Measurements from ENCODE around the gene CSDE1.
A peak's percentile ranks its signal among the peaks of the same experiment; 100 is the strongest.
"Not testable (repeated sequence)": the region's sequence is repeated elsewhere in the genome, so short reads cannot be mapped to it uniquely, and the experiment has no call there.

CSDE1 gene

DNA sequence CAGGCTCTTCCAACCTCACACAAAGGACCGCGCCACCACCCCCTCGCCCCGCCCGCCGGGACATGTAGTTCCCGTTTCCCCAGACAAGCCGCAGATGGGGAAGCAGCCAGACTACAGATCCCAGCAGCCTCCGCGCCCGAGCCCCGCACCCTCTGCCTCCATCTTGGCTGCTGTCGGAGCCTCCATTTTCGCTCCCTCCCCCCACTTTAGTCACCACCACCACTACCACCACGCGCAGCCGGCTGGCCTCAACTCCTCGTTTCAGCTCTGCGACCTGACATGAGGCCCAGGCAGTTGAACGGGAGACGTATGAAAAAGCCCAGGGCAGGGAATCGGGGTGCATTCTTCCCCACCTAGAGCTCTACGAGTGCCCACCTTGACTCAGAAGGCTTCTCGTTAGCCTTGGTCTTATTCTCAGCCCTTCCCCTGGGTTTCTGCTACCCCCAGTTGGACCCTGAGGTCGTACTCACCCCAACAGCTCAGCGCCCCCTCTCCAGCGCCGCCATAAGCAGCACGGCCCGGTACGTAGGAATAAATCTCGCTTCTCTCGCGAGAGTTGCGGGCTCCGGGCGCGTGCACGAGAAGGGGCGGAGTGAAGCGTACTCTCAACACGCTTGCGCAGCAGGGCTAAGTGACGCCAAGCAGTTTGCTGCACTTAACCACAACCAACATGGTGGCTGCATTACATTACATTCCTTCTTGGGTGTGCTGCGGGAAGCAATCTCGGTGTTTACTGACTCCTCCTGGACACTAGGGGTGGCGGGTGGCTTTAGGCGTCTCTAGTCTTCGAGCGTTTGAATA is at the start of gene CSDE1:
Gene CSDE1 (minus strand): TSS at position 530 of the 801 bp plus-strand sequence. CDS start 18,094 bp downstream, outside the sequence.
- H3K27me3 Mint-ChIP-seq: no peaks in the 10 kb centered on the region
- H3K9me3 Mint-ChIP-seq (ENCODE audit: low read depth): peaks cover 4% of the 10 kb centered on the region
- peak within 1 kb of the TSS; percentile 100 for H3K27ac Mint-ChIP-seq
- peak within 1 kb of the TSS; percentile 97 for H3K4me3 Mint-ChIP-seq
- peaks cover 49% of the 10 kb centered on the region for H3K4me1 Mint-ChIP-seq (ENCODE audit: low read depth)
- peaks cover 15% of the 10 kb centered on the region for H3K36me3 Mint-ChIP-seq

DNA sequence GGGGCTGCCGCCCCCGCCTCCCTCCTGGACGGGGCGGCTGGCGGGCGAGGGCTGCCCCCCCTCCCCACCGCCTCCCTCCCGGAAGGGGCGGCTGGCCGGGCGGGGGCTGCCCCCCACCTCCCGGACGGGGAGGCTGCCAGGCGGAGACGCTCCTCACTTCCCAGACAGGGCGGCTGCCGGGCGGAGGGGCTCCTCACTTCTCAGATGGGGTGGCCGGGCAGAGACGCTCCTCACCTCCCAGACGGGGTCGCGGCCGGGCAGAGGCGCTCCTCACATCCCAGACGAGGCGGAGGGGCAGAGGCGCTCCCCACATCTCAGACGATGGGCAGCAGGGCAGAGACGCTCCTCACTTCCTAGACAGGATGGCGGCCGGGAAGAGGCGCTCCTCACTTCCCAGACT is 46.7 kb upstream of the CSDE1 start:
- not testable (repeated sequence) for H3K27me3 Mint-ChIP-seq, H3K36me3 Mint-ChIP-seq, H3K4me3 Mint-ChIP-seq

DNA sequence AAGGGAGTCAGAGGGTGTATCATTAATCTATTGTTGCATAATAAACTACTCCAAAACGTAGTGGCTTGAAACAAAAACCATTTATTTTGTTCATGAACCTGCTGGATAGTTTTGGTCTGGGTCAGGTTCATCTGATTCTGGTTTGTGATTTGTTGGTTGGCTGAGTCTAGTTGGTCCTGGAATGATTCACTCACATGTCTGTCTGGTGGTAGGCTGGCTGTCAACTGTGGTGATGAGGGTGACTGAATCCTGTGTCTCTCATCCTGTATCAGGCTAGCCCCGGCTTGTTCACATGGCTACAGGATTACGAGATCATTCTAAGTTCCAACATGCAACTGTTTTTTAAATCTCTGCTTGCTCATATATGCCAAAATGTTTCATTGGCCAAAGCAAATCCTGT is 45.2 kb upstream of the CSDE1 start:
- no peaks in the 10 kb centered on the region for H3K4me1 Mint-ChIP-seq (ENCODE audit: low read depth)
- H3K27me3 Mint-ChIP-seq: peaks cover 13% of the 10 kb centered on the region

More for the DNA sequence above, 46.7 kb upstream of the CSDE1 start:
- H3K27ac Mint-ChIP-seq; H3K4me1 Mint-ChIP-seq (ENCODE audit: low read depth); H3K9me3 Mint-ChIP-seq (ENCODE audit: low read depth): not testable (repeated sequence)

DNA sequence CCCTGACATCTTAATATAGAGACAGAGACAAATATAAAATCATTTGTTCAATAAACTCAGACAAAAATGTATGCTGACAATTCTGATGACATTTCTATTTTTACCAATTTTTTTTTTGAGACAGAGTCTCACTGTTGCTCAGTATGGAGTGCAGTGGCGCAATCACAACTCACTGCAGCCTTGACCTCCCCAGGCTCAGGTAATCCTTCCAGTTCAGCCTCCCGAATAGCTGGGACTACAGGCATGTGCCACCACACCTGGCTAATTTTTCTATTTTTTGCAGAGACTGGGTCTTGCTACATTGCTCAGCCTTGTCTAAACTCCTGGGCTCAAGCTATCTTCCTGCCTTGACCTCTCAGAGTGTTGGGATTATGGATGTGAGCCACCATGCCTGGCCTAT is 36.3 kb upstream of the CSDE1 start:
- H3K9me3 Mint-ChIP-seq (ENCODE audit: low read depth): no peaks in the 10 kb centered on the region
- H3K4me1 Mint-ChIP-seq (ENCODE audit: low read depth): no peaks in the 10 kb centered on the region
- no peak overlapping the region for H3K4me3 Mint-ChIP-seq
- peaks cover 21% of the 10 kb centered on the region for H3K27me3 Mint-ChIP-seq
- no peak overlapping the region for H3K27ac Mint-ChIP-seq
- H3K36me3 Mint-ChIP-seq: peaks cover 2% of the 10 kb centered on the region

More for the DNA sequence above, 45.2 kb upstream of the CSDE1 start:
- Mint-ChIP-seq H3K27ac (no peak overlapping the region), H3K9me3 (ENCODE audit: low read depth) (no peaks in the 10 kb centered on the region), H3K36me3 (no peaks in the 10 kb centered on the region), H3K4me3 (no peak overlapping the region)

DNA sequence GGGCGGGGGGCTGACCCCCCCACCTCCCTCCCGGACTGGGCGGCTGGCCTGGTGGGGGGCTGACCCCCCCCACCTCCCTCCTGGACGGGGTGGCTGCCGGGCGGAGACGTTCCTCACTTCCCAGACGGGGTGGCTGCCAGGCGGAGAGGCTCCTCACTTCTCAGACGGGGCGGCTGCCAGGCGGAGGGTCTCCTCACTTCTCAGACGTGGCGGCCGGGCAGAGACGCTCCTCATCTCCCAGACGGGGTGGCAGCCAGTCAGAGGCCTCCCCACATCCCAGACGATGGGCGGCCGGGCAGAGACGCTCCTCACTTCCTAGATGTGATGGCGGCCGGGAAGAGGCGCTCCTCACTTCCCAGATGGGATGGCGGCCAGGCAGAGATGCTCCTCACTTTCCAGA is 32.8 kb upstream of the CSDE1 start:
- H3K27ac Mint-ChIP-seq; H3K4me1 Mint-ChIP-seq (ENCODE audit: low read depth); H3K4me3 Mint-ChIP-seq; H3K9me3 Mint-ChIP-seq (ENCODE audit: low read depth): not testable (repeated sequence)
- Mint-ChIP-seq H3K36me3 (peaks cover 12% of the 10 kb centered on the region), H3K27me3 (peaks cover 15% of the 10 kb centered on the region)

DNA sequence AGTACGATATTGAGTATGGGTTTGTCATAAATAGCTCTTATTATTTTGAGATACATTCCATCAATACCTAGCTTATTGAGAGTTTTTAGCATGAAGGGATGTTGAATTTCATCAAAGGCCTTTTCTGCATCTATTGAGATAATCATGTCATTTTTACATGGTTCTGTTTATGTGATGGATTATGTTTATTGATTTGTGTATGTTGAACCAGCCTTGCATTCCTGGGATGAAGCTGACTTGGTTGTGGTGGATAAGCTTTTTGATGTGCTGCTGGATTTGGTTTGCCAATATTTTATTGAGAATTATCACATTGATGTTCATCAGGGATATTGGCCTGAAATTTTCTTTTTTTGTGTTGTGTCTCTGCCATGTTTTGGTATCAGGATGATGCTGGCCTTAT is 28.7 kb upstream of the CSDE1 start:
- H3K9me3 Mint-ChIP-seq (ENCODE audit: low read depth); H3K4me3 Mint-ChIP-seq; H3K4me1 Mint-ChIP-seq (ENCODE audit: low read depth); H3K27ac Mint-ChIP-seq; H3K27me3 Mint-ChIP-seq: not testable (repeated sequence)
- peaks cover 12% of the 10 kb centered on the region for H3K36me3 Mint-ChIP-seq

DNA sequence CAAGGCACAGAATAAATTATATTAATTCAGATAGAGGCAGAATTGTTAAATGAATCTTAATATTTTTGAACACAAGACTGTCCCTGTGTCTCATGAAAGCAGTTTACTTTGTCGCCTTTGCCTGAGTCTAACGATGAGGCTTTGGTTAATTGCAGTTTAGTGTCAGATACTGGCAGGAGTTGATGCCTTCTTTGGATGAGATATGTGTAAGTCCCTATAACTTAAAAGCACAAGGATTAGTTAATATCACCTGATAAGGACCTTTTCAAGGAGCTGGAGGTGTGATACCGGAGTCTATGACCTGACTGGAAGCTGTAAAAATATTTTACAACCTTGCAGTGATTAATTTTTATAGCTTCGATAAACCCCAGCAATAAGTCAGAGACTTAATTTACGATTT is 24.7 kb upstream of the CSDE1 start:
- peaks cover 2% of the 10 kb centered on the region for H3K27me3 Mint-ChIP-seq
- peaks cover 27% of the 10 kb centered on the region for H3K4me1 Mint-ChIP-seq (ENCODE audit: low read depth)
- peaks cover 5% of the 10 kb centered on the region for H3K9me3 Mint-ChIP-seq (ENCODE audit: low read depth)
- H3K27ac Mint-ChIP-seq: no peak overlapping the region
- no peak overlapping the region for H3K4me3 Mint-ChIP-seq
- H3K36me3 Mint-ChIP-seq: peaks cover 15% of the 10 kb centered on the region

DNA sequence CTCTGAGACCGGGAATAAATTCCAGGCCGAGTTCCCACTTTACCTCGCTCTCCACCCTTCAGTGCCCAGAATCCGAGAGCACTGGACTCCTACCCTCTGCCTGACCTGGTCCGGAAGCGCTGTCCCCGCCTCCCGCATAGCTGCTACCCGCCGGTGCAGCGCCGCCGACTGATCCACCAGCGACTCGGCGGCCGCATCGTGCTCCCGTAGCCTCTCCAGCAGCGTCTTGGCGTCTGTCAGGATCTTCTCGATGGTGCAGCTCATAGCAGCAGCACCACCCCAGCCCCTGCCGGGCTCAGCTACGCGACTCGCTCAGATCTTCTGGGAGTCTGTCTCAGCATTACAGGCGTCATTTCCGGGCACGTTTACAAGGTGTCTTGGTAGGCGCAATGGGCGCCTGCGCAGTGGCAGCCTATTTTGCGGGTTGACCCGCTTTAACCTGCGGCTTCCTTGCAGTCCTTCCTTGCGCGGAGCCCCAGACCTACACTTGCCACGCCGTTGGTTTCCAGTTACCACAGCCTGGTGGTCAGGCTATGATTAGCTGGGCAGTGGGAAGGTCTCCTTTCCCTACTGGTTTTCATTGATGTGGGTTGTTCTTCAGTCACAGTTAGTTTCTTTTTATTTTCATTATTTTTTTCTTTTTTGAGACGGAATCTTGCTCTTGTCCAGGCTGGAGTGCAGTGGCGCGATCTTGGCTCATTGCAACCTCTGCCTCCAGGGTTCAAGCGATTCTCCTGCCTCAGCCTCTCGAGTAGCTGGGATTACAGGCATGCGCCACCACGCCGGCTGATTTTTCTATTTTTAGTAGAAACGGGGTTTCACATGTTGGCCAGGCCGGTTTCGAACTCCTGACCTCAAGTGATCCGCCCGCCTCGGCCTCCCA is 22.8 kb upstream of the CSDE1 start, which contains the start of gene SIKE1:
Gene SIKE1 (minus strand): TSS at position 342 of the 883 bp plus-strand sequence. CDS start 78 bp downstream, at position 264.
- Mint-ChIP-seq H3K4me1 (ENCODE audit: low read depth) (peaks cover 27% of the 10 kb centered on the region), H3K4me3 (peak within 1 kb of the TSS; percentile 100), H3K27ac (peak within 1 kb of the TSS; percentile 99), H3K9me3 (ENCODE audit: low read depth) (no peaks in the 10 kb centered on the region), H3K36me3 (peaks cover 11% of the 10 kb centered on the region), H3K27me3 (no peaks in the 10 kb centered on the region)

DNA sequence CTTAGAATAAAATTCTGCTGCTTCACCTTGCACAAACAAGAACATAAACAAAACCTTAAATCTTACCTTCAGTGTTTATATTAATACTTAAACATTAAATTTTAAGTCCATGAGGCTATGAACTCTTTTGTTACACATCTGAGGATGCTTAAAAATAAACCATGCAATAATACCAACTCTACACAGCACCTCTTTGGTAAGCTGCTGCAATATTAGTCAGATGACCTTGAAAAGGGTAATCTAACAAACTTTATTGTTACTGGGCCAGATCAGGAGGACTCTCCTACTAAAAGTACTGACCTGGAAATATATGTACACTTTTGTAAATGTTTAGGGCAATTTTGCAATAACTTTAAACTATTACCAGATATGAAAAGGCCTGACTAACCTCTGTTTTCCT is 21.9 kb upstream of the CSDE1 start:
- H3K36me3 Mint-ChIP-seq: peaks cover 11% of the 10 kb centered on the region
- H3K27ac Mint-ChIP-seq: peak overlapping the region; percentile 99
- H3K4me3 Mint-ChIP-seq: peak overlapping the region; percentile 100
- H3K9me3 Mint-ChIP-seq (ENCODE audit: low read depth): no peaks in the 10 kb centered on the region
- H3K27me3 Mint-ChIP-seq: no peaks in the 10 kb centered on the region
- peaks cover 27% of the 10 kb centered on the region for H3K4me1 Mint-ChIP-seq (ENCODE audit: low read depth)

DNA sequence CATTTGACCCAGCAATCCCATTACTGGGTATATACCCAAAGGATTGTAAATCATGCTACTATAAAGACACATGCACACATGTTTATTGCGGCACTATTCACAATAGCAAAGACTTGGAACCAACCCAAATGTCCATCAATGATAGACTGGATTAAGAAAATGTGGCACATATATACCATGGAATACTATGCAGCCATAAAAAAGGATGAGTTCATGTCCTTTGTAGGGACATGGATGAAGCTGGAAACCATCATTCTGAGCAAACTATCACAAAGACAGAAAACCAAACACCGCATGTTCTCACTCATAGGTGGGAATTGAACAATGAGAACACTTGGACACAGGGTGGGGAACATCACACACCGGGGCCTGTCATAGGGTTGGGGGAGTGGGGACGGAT is 18.9 kb upstream of the CSDE1 start:
- H3K36me3 Mint-ChIP-seq: peaks cover 11% of the 10 kb centered on the region
- not testable (repeated sequence) for H3K27me3 Mint-ChIP-seq; H3K9me3 Mint-ChIP-seq (ENCODE audit: low read depth); H3K4me3 Mint-ChIP-seq; H3K27ac Mint-ChIP-seq
- peaks cover 27% of the 10 kb centered on the region for H3K4me1 Mint-ChIP-seq (ENCODE audit: low read depth)

DNA sequence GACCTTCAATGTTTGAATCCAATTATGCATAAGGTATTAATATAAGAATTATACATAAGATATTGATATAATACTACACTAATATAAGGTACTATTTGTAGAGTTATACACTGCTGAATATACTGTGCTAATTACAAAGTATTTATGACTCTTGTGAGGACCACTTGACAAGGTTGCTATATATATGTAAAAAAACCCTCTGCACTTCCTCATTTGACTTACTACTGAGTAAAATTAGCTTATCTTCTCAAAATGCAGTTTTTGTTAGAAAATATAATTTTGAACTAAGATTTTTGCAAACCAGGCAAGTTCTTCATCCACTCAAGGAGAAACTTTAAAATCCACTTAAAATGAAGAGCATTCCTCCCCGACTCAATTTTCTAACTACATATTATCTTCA is 14.2 kb upstream of the CSDE1 start:
- peaks cover 2% of the 10 kb centered on the region for H3K36me3 Mint-ChIP-seq
- H3K27ac Mint-ChIP-seq: no peak overlapping the region
- H3K27me3 Mint-ChIP-seq: no peaks in the 10 kb centered on the region
- no peaks in the 10 kb centered on the region for H3K9me3 Mint-ChIP-seq (ENCODE audit: low read depth)
- H3K4me3 Mint-ChIP-seq: no peak overlapping the region
- no peaks in the 10 kb centered on the region for H3K4me1 Mint-ChIP-seq (ENCODE audit: low read depth)

DNA sequence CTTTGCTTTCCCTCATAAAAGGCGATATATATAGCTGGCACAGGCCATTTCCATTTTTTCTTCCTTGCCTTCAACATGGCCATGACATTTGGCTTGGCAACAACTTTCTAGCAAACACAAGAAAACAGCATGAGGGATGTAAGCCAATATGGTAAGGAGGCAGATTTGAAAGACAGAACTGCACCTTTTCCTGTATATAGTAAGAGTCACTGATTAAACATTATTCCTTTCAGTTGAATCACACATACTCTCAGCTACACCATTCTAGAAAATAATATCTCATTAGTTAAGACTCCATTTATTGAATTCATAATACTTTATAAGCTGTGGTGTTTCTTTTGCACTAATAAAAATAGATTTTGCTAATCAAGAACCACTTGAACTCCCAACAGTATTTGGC is 13.2 kb upstream of the CSDE1 start:
- no peak overlapping the region for H3K4me3 Mint-ChIP-seq
- H3K27ac Mint-ChIP-seq: no peak overlapping the region
- no peaks in the 10 kb centered on the region for H3K4me1 Mint-ChIP-seq (ENCODE audit: low read depth)
- no peaks in the 10 kb centered on the region for H3K27me3 Mint-ChIP-seq
- H3K9me3 Mint-ChIP-seq (ENCODE audit: low read depth): no peaks in the 10 kb centered on the region
- H3K36me3 Mint-ChIP-seq: peaks cover 2% of the 10 kb centered on the region

DNA sequence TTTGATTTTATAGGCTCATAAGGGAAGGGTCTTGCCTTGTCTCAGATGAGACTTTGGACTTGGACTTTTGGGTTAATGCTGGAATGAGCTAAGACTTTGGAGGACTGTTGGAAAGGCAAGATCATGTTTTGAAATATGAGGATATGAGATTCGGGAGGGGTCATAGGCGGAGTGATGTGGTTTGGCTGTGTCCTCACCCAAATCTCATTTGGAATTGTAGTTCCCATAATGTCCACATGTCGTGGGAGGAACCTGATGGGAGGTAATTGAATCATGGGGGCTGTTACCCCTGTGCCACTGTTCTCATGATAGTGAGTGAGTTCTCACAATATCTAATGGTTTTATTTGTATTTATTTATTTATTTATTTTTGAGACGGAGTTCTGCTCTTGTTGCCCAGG is 6.9 kb upstream of the CSDE1 start:
- H3K36me3 Mint-ChIP-seq: peaks cover 5% of the 10 kb centered on the region
- H3K27me3 Mint-ChIP-seq: no peaks in the 10 kb centered on the region
- no peak overlapping the region for H3K4me3 Mint-ChIP-seq
- H3K4me1 Mint-ChIP-seq (ENCODE audit: low read depth): no peaks in the 10 kb centered on the region
- H3K9me3 Mint-ChIP-seq (ENCODE audit: low read depth): peaks cover 6% of the 10 kb centered on the region
- no peak overlapping the region for H3K27ac Mint-ChIP-seq

DNA sequence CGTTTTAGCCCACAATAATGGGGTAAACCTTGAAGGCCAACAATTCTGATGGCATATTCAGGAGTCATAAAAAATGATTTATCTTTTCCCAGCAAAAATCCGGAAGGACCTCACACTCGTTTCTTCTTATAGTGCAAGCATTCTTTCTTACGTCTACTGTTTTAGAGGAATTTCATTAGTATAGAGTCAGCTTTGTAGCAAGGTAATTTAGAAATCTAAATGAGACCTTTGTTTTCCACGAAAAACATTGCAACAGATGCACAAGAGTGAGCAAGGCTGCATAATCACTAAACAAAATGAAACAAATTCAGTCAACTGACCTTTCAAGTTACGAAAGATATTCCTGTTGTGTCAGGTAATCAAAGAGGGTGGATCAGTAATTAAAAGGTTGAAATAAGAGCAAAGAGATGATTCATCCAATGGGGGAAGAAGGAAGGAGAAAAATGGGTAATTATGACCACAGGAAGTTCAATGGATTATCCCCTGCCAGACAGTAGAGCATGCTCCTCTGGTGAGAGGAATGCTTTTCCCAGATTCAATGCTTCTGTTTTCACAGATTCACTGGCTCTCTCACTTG is 560 bp upstream of the CSDE1 start:
- Mint-ChIP-seq H3K4me3 (peak overlapping the region; percentile 97), H3K4me1 (ENCODE audit: low read depth) (peaks cover 44% of the 10 kb centered on the region), H3K9me3 (ENCODE audit: low read depth) (peaks cover 9% of the 10 kb centered on the region), H3K27me3 (no peaks in the 10 kb centered on the region), H3K36me3 (peaks cover 19% of the 10 kb centered on the region), H3K27ac (peak overlapping the region; percentile 100)

DNA sequence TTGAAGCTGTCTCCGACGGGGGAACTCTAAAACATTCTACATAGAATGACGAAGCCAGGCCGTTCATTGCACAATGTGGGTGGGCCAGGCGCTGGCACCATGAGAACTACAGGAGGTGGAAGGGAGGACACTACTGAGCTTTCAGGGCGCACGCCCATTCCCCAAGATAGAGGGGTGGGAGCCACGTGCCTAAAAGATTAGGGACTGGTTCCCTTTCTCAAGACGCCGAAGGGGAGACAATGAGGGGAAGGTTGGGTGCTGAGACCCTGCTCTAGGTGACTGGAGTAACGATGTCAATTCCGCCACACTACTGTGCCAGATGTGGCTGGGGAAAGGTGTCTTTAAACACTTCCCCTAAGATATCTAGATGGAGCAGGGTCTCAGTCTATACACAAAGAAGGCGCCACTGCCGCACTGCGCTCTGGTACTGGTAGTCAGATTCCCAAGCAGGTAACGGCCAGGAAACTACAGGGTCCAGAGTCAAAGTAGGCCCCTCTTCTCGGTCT is 782 bp downstream of the CSDE1 start:
- Mint-ChIP-seq H3K27me3 (no peaks in the 10 kb centered on the region), H3K27ac (peak overlapping the region; percentile 100), H3K9me3 (ENCODE audit: low read depth) (peaks cover 4% of the 10 kb centered on the region), H3K4me3 (peak overlapping the region; percentile 97), H3K4me1 (ENCODE audit: low read depth) (peaks cover 56% of the 10 kb centered on the region), H3K36me3 (peaks cover 15% of the 10 kb centered on the region)
